CD4-positive, alpha-beta T cell treated with Interleukin-1 beta for 1 hour (primary cell): Measurements from ENCODE around the gene ESR1.
A peak's percentile ranks its signal among the peaks of the same experiment; 100 is the strongest.
"Not testable (repeated sequence)": the region's sequence is repeated elsewhere in the genome, so short reads cannot be mapped to it uniquely, and the experiment has no call there.

Experiments
- DNase-seq, 2 donors: peaks; one replicate each; pipeline ENCODE4 v3.0.0-alpha.2; 2020 to 2022

Gene ESR1

GRCh38 chr6:151899796-151900195 is 92.3 kb downstream of the ESR1 start:
- DNase-seq, result not testable (repeated sequence)

GRCh38 chr6:151900256-151900655 is 92.8 kb downstream of the ESR1 start:
- no peak for DNase-seq

- DNase-seq, result no peak
Measured at GRCh38 chr6:151901009-151901411, 93.5 kb downstream of the ESR1 start.

- DNase-seq, result no peak
Measured at GRCh38 chr6:151904631-151905030, 97.1 kb downstream of the ESR1 start.

GRCh38 chr6:151905072-151905471 is 97.6 kb downstream of the ESR1 start:
- no peak for DNase-seq

GRCh38 chr6:151905854-151906253 is 98.4 kb downstream of the ESR1 start:
- DNase-seq, result no peak

GRCh38 chr6:151911401-151911800 is 103.9 kb downstream of the ESR1 start:
- DNase-seq, result no peak

GRCh38 chr6:151914484-151914883 is 107.0 kb downstream of the ESR1 start:
- DNase-seq, result no peak

- DNase-seq, result no peak
Measured at GRCh38 chr6:151916075-151916474, 108.6 kb downstream of the ESR1 start.

GRCh38 chr6:151916680-151917164 is 109.2 kb downstream of the ESR1 start:
- no peak for DNase-seq

GRCh38 chr6:151917531-151918329 is 110.2 kb downstream of the ESR1 start:
- DNase-seq, result no peak

- no peak for DNase-seq
Measured at GRCh38 chr6:151940307-151940706, 132.8 kb downstream of the ESR1 start.

GRCh38 chr6:151948002-151948743 is 140.7 kb downstream of the ESR1 start:
- peak in 1 of 2 donors; percentile 37 for DNase-seq

- DNase-seq, result peak in 1 of 2 donors; percentile 32
Measured at GRCh38 chr6:151958332-151958731, 150.8 kb downstream of the ESR1 start.

- no peak for DNase-seq
Measured at GRCh38 chr6:151959086-151959485, 151.6 kb downstream of the ESR1 start.

GRCh38 chr6:151961809-151962208 is 154.3 kb downstream of the ESR1 start:
- no peak for DNase-seq

GRCh38 chr6:151962246-151962846 is 154.9 kb downstream of the ESR1 start:
- peak in 1 of 2 donors; percentile 3 for DNase-seq

GRCh38 chr6:151963001-151963400 is 155.5 kb downstream of the ESR1 start:
- DNase-seq, result no peak

GRCh38 chr6:151964412-151964811 is 156.9 kb downstream of the ESR1 start:
- not testable (repeated sequence) for DNase-seq

- no peak for DNase-seq
Measured at GRCh38 chr6:151974061-151974617, 166.7 kb downstream of the ESR1 start.

GRCh38 chr6:151975795-151976194 is 168.3 kb downstream of the ESR1 start:
- no peak for DNase-seq

GRCh38 chr6:151988199-151988598 is 180.7 kb downstream of the ESR1 start:
- not testable (repeated sequence) for DNase-seq

GRCh38 chr6:151992091-151992490 is 184.6 kb downstream of the ESR1 start:
- DNase-seq, result no peak
